SK-N-SH (cell line): ENCODE data around the gene SCAMP2. TPM values are rescaled to one million over a fixed set of nuclear protein-coding genes. Genes with fewer than 3 reads are reported as not detected.

ENCODE experiments used
- CTCF ChIA-PET: fragments of 300-600, 350-600 bp; formaldehyde crosslinking; extraction: SDS; loops from one replicate; lab custom pipeline; 2021; lab: Yijun Ruan, JAX
- POLR2A ChIA-PET: fragments of 350-600 bp; sonication (Branson Sonifier 250); formaldehyde crosslinking; extraction: SDS; loops from one replicate; lab custom pipeline; 2020; ENCODE audit warnings: antibody characterized with exemption, inconsistent platforms; lab: Yijun Ruan, JAX
- DNase-seq: peaks from one replicate; pipeline ENCODE4 v3.0.0; 2012
- H2AFZ ChIP-seq: fragments of 200-600 bp; sonication (generic); 2 replicates; pipeline ENCODE4 v1.8.1; 2016; ENCODE audit warnings: antibody characterized with exemption, mild to moderate bottlenecking, low read depth
- H3F3A ChIP-seq: fragments of 200-600 bp; sonication (generic); replicated peaks from 2 replicates; pipeline ENCODE3; 2016; ENCODE audit warnings: antibody characterized with exemption, mild to moderate bottlenecking; ENCODE audit not compliant: insufficient read depth
- H3K27ac ChIP-seq, 2 experiments: fragments of 200-500 bp in 1 of 2; fragments of 200-600 bp in 1 of 2; sonication (Bioruptor generic) in 1 of 2; sonication (generic), shearing (Covaris generic) in 1 of 2; 2 replicates each; pipeline versions ENCODE4 v1.5.1 to v1.6.1; 2014 to 2016; ENCODE audit warnings: low read depth in 2 of 2, inconsistent platforms in 1 of 2, low read length in 1 of 2, mild to moderate bottlenecking in 1 of 2, mixed read lengths in 1 of 2
- H3K27me3 ChIP-seq: fragments of 200-600 bp; sonication (generic), shearing (Covaris generic); 2 replicates; pipeline ENCODE4 v1.6.1; 2016; ENCODE audit warnings: mixed run types; ENCODE audit not compliant: insufficient read depth
- H3K36me3 ChIP-seq, 2 experiments: fragments of 200-500 bp in 1 of 2; fragments of 200-600 bp in 1 of 2; sonication (Bioruptor generic) in 1 of 2; sonication (generic) in 1 of 2; replicated peaks in 1 of 2; 2 replicates each; pipeline versions ENCODE3 to v1.5.1; 2014 to 2016; ENCODE audit warnings: low read length in 1 of 2, mild to moderate bottlenecking in 1 of 2; ENCODE audit not compliant: insufficient read depth in 2 of 2, control insufficient read depth in 1 of 2
- H3K4me1 ChIP-seq, 2 experiments: fragments of 200-500 bp in 1 of 2; fragments of 200-600 bp in 1 of 2; sonication (Bioruptor generic) in 1 of 2; sonication (generic), shearing (Covaris generic) in 1 of 2; 2 replicates each; pipeline versions ENCODE4 v1.5.1 to v1.6.1; 2014 to 2016; ENCODE audit warnings: low read depth in 1 of 2, low read length in 1 of 2, mixed run types in 1 of 2; ENCODE audit not compliant: insufficient read depth in 2 of 2, control insufficient read depth in 1 of 2
- H3K4me2 ChIP-seq: fragments of 200-600 bp; sonication (generic), shearing (Covaris generic); 2 replicates; pipeline ENCODE4 v1.6.1; 2017; ENCODE audit warnings: mixed run types
- H3K4me3 ChIP-seq, 2 experiments: fragments of 200-500 bp in 1 of 2; fragments of 200-600 bp in 1 of 2; sonication (Bioruptor generic) in 1 of 2; sonication (generic), shearing (Covaris generic) in 1 of 2; 2 replicates each; pipeline versions ENCODE4 v1.5.1 to v1.8.1; 2014 to 2016; ENCODE audit warnings: low read depth in 2 of 2, inconsistent platforms in 1 of 2, low read length in 1 of 2, mild to moderate bottlenecking in 1 of 2, mixed read lengths in 1 of 2, moderate library complexity in 1 of 2
- H3K79me2 ChIP-seq: fragments of 200-600 bp; sonication (generic); 2 replicates; pipeline ENCODE4 v1.8.1; 2017; ENCODE audit warnings: mild to moderate bottlenecking; ENCODE audit not compliant: insufficient read depth
- H3K9ac ChIP-seq: fragments of 200-600 bp; sonication (generic); 2 replicates; pipeline ENCODE4 v1.6.1; 2017; ENCODE audit warnings: mixed run types
- H3K9me2 ChIP-seq: fragments of 200-600 bp; sonication (generic); 2 replicates; pipeline ENCODE4 v1.6.1; 2017; ENCODE audit warnings: mixed run types
- H3K9me3 ChIP-seq: fragments of 200-600 bp; sonication (generic); 2 replicates; pipeline ENCODE4 v1.6.1; 2017; ENCODE audit warnings: mixed run types, mild to moderate bottlenecking, moderate library complexity
- H4K20me1 ChIP-seq: fragments of 200-600 bp; sonication (generic); 2 replicates; pipeline ENCODE4 v1.6.1; 2017; ENCODE audit warnings: mild to moderate bottlenecking, mixed run types; ENCODE audit not compliant: insufficient read depth
- CHD2 ChIP-seq: fragments of 150-350 bp; IDR thresholded peaks from 2 replicates; pipeline ENCODE4 v1.6.1; 2018; ENCODE audit warnings: low read length; ENCODE audit not compliant: partially characterized antibody
- CTCF ChIP-seq: fragments of 200-600 bp; sonication (generic); IDR thresholded peaks from 2 replicates; pipeline ENCODE4 v1.6.1; 2017; ENCODE audit warnings: antibody characterized with exemption, mild to moderate bottlenecking, moderate library complexity
- FOSL2 ChIP-seq: IDR thresholded peaks from 2 replicates; pipeline ENCODE4 v1.4.0; 2012; ENCODE audit warnings: low read depth, mild to moderate bottlenecking, moderate library complexity, borderline replicate concordance
- FOXJ3 ChIP-seq: sonication (generic); formaldehyde crosslinking; IDR thresholded peaks from 2 replicates; pipeline ENCODE4 v1.5.1; 2020; ENCODE audit warnings: mild to moderate bottlenecking, missing genetic modification reagents
- GATA2 ChIP-seq: sonication (generic); formaldehyde crosslinking; IDR thresholded peaks from 2 replicates; pipeline ENCODE4 v1.5.0; 2020; ENCODE audit warnings: mild to moderate bottlenecking, missing genetic modification reagents
- IRF3 ChIP-seq: fragments of 150-350 bp; IDR thresholded peaks from 2 replicates; pipeline ENCODE4 v1.6.1; 2016; ENCODE audit warnings: mild to moderate bottlenecking, low read depth, low read length
- JUND ChIP-seq: IDR thresholded peaks from 2 replicates; pipeline ENCODE4 v1.4.0; 2012
- MEF2A ChIP-seq: IDR thresholded peaks from 2 replicates; pipeline ENCODE4 v1.4.0; 2012; ENCODE audit warnings: low read depth, borderline replicate concordance
- NRF1 ChIP-seq: IDR thresholded peaks from 2 replicates; pipeline ENCODE4 v1.6.1; 2012; ENCODE audit warnings: low read depth, mild to moderate bottlenecking, low read length
- PBX3 ChIP-seq: IDR thresholded peaks from 2 replicates; pipeline ENCODE4; 2012
- RAD21 ChIP-seq: IDR thresholded peaks from 2 replicates; pipeline ENCODE4 v1.6.1; 2012; ENCODE audit warnings: mild to moderate bottlenecking, low read length
- REST ChIP-seq: IDR thresholded peaks from 2 replicates; pipeline ENCODE4 v1.6.1; 2012; ENCODE audit warnings: mild to moderate bottlenecking, low read depth, low read length, moderate library complexity
- RXRA ChIP-seq: IDR thresholded peaks from 2 replicates; pipeline ENCODE4 v1.4.0; 2012; ENCODE audit warnings: low read depth, mild to moderate bottlenecking, borderline replicate concordance
- SIN3A ChIP-seq: IDR thresholded peaks from 2 replicates; pipeline ENCODE4 v1.6.1; 2012; ENCODE audit warnings: low read depth, mild to moderate bottlenecking, low read length, moderate library complexity, borderline replicate concordance
- SMC3 ChIP-seq: IDR thresholded peaks from 2 replicates; pipeline ENCODE4 v1.6.1; 2012; ENCODE audit warnings: low read depth, low read length, improper control_type of control experiment
- YY1 ChIP-seq: IDR thresholded peaks from 2 replicates; pipeline ENCODE4 v1.4.0; 2012; ENCODE audit warnings: low read depth, mild to moderate bottlenecking
- WGBS: methylation state at CpG from one replicate; pipeline ENCODE4 v1.1.6; 2017; ENCODE audit warnings: low lambda C conversion rate; 5-methylcytosine and 5-hydroxymethylcytosine counted together
- polyA plus RNA-seq, 3 experiments: library from polyadenylated mRNA; depleted of rRNA; stranded (reverse); fragments of >200 nt; gene quantifications; 2 replicates each; pipeline ENCODE4 v1.2.3, GENCODE V29; 2012

SCAMP2 gene
- polyA plus RNA-seq, 1 of the 3 experiments (the other 2 are of a cell fraction): 88.1 TPM

- POLR2A ChIA-PET: no interaction called here
- DNase-seq: no peak
- Histone ChIP-seq H3K9me2 (no peaks in the 10 kb centered on the region), H3F3A (no peaks in the 10 kb centered on the region), H3K27me3 (no peaks in the 10 kb centered on the region), H3K9ac (no peak overlapping the region), H3K9me3 (no peaks in the 10 kb centered on the region), H3K4me1 (peaks cover 0 to 9% of the 10 kb centered on the region in 2 experiments; a peak in 2 of 4 replicates), H3K79me2 (no peaks in the 10 kb centered on the region), H3K4me3 (no peak overlapping the region), H3K27ac (no peak overlapping the region), H3K4me2 (no peak overlapping the region), H2AFZ (no peak overlapping the region), H3K36me3 (peaks cover 0 to 31% of the 10 kb centered on the region in 2 experiments), H4K20me1 (no peaks in the 10 kb centered on the region)
- 90% methylated on average over 4 of the region's 7 CpGs for WGBS
- CTCF ChIA-PET: interaction anchor here (1.1 to 10.8 kb wide), 9 partner anchors 9 to 215 kb away, joined by 3 to 95 read pairs (median 4); partner anchors contain the start of gene CSK
- TF ChIP-seq PBX3 (no peak), FOXJ3 (CRISPR knock-in tag) (no peak), GATA2 (CRISPR knock-in tag) (no peak)
Measured at GRCh38 chr15:74836846-74837245, 36.3 kb downstream of the SCAMP2 start.

GRCh38 chr15:74835312-74835823, 37.8 kb downstream of the SCAMP2 start:
- DNase-seq: peak; percentile 87
- Histone ChIP-seq H3K9me2 (no peaks in the 10 kb centered on the region), H3K79me2 (no peaks in the 10 kb centered on the region), H3K27me3 (no peaks in the 10 kb centered on the region), H3F3A (no peaks in the 10 kb centered on the region), H3K27ac (no peak overlapping the region; a peak in 1 of 4 replicates), H3K9me3 (no peaks in the 10 kb centered on the region), H3K9ac (no peak overlapping the region), H3K4me2 (no peak overlapping the region), H4K20me1 (no peaks in the 10 kb centered on the region), H2AFZ (no peak overlapping the region), H3K4me3 (peak overlapping the region in 1 of 2 experiments; percentile 49; a peak in 1 of 4 replicates), H3K4me1 (peaks cover 0 to 16% of the 10 kb centered on the region in 2 experiments; a peak in 1 of 4 replicates), H3K36me3 (peaks cover 0 to 23% of the 10 kb centered on the region in 2 experiments)
- 52% methylated on average over 5 of the region's 5 CpGs for WGBS
- POLR2A ChIA-PET: no interaction called here
- TF ChIP-seq FOSL2 (no peak), RAD21 (peak; percentile 64), MEF2A (no peak), YY1 (no peak), SMC3 (peak; percentile 56), CHD2 (peak; percentile 12), FOXJ3 (CRISPR knock-in tag) (no peak), PBX3 (no peak), SIN3A (no peak), JUND (no peak), IRF3 (no peak), NRF1 (no peak), CTCF (peak; percentile 74), RXRA (no peak), REST (no peak)
- CTCF ChIA-PET: interaction anchor here (0.7 to 10.8 kb wide), 15 partner anchors 8 to 201 kb away, joined by 3 to 95 read pairs (median 4); partner anchors contain the start of gene CSK
